Small intestine (tissue), 7 donors: Measurements from ENCODE around the gene LDHAL6B. TPM values are rescaled to one million over a fixed set of nuclear protein-coding genes. Genes with fewer than 3 reads are reported as not detected.

Experiments used
- DNase-seq, 2 donors: peaks; one replicate each; pipeline versions ENCODE4 v3.0.0 to v3.0.0-alpha.2; 2013
- FAIRE-seq: peaks from 2 replicates; lab custom pipeline; 2012; peaks lifted over from hg19 to GRCh38; lab: Jason Lieb, UNC
- H3K27ac ChIP-seq, 3 donors: one replicate each; pipeline ENCODE4 v1.5.1; 2013; ENCODE audit warnings: low read length in 2 of 3, mild to moderate bottlenecking in 2 of 3, control low read depth in 1 of 3, inconsistent platforms in 1 of 3, low read depth in 1 of 3, moderate library complexity in 1 of 3
- H3K27me3 ChIP-seq, 3 donors: one replicate each; pipeline ENCODE4 v1.6.1; 2013; ENCODE audit warnings: low read length in 3 of 3, inconsistent platforms in 1 of 3; ENCODE audit not compliant: control insufficient read depth in 3 of 3, insufficient read depth in 3 of 3
- H3K36me3 ChIP-seq, 3 donors: one replicate each; pipeline ENCODE4 v1.6.1; 2013; ENCODE audit warnings: low read length in 3 of 3, inconsistent platforms in 1 of 3, low read depth in 1 of 3, mild to moderate bottlenecking in 1 of 3, moderate library complexity in 1 of 3; ENCODE audit not compliant: control insufficient read depth in 3 of 3, insufficient read depth in 2 of 3
- H3K4me1 ChIP-seq, 3 donors: one replicate each; pipeline ENCODE4 v1.6.1; 2013; ENCODE audit warnings: low read length in 2 of 3, inconsistent platforms in 1 of 3, low read depth in 1 of 3, mild to moderate bottlenecking in 1 of 3, moderate library complexity in 1 of 3; ENCODE audit not compliant: control insufficient read depth in 3 of 3, insufficient read depth in 2 of 3
- H3K4me3 ChIP-seq, 3 donors: one replicate each; pipeline ENCODE4 v1.5.1; 2013; ENCODE audit warnings: low read length in 3 of 3, control low read depth in 1 of 3, inconsistent platforms in 1 of 3, low read depth in 1 of 3, mild to moderate bottlenecking in 1 of 3, moderate library complexity in 1 of 3
- H3K9me3 ChIP-seq, 2 donors: one replicate each; pipeline ENCODE4 v1.6.1; 2013; ENCODE audit warnings: low read depth in 1 of 2, low read length in 1 of 2; ENCODE audit not compliant: control insufficient read depth in 2 of 2, insufficient read depth in 1 of 2
- WGBS, 3 donors: extraction: QIAGEN DNeasy Blood & Tissue Kit; methylation state at CpG; one replicate each; pipeline ENCODE4 v1.1.7; 2013; 5-methylcytosine and 5-hydroxymethylcytosine counted together
- polyA plus RNA-seq, 4 donors: library from polyadenylated mRNA; stranded (reverse) in 3 of 4; unstranded in 1 of 4; fragments of 200-250 nt in 3 of 4; fragments of 120-200 nt in 1 of 4; gene quantifications; one replicate each; pipeline versions ENCODE4 v1.2.1 to v1.2.3, GENCODE V29; 2013
- donor health status: healthy with polysubstance abuse.
- donor health status: control.
- donor health status: control.
- donor health status: Bipolar disorder and iron deficiency.
- donor health status: healthy.

LDHAL6B gene
- polyA plus RNA-seq, 4 donors: 0.69 TPM; not detected in 3

DNA sequence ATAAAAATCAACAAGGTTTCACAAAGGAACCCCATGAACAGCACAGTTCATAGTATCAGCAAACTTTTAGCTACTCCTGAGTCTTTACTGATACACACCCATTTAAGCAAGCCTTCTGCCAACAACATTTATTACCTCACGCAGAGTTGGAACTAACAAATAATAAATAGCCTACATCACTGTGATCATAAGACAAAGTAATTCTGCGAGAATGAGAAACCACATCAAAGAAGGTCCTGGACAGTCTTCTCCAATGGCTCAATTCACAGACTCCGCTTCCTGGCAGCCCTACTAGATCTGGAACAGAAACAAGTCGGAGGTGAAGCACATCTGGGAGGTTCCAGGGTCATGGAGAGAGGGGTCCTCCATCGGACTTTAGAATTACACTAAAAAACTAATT lies 37.0 kb downstream of the LDHAL6B start:
- no peaks in the 10 kb centered on the region for H3K9me3 ChIP-seq
- peaks cover 0 to 15% (median 0%) of the 10 kb centered on the region in 3 donors for H3K36me3 ChIP-seq
- WGBS, 3 donors: 58 to 82% (median 75%) methylated on average over 5 of the region's 5 CpGs
- H3K27me3 ChIP-seq: no peaks in the 10 kb centered on the region
- no peak for DNase-seq
- no peak overlapping the region for H3K27ac ChIP-seq
- no peak overlapping the region for H3K4me3 ChIP-seq
- FAIRE-seq: no peak
- peaks cover 0 to 11% (median 0%) of the 10 kb centered on the region in 3 donors for H3K4me1 ChIP-seq

DNA sequence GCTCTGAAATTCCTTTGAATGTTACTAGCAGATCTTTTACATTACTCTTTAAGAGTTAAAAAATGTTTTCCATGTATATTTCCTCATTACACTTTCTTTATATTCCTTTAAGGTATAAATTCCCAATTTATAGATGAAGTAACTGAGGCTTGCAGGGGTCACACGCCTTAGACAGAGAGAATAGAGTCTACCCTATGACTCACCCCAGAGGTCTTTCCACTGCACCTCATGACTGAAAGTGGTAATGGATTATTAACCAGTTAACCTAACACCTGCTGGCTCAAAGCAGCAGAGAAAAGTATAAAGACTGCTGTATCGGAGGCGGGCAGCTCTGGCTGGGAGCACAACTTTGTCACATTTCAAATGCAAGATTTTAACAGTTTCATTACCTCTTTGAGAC lies 37.7 kb downstream of the LDHAL6B start:
- no peak for FAIRE-seq
- peak; percentile 40 to 67 for DNase-seq
- 38 to 59% (median 48%) methylated on average over 3 of the region's 3 CpGs for WGBS, 3 donors
- H3K9me3 ChIP-seq: no peaks in the 10 kb centered on the region
- no peak overlapping the region for H3K4me3 ChIP-seq
- H3K27ac ChIP-seq: peak overlapping the region in 1 of 3 donors; percentile 32
- no peaks in the 10 kb centered on the region for H3K27me3 ChIP-seq
- peaks cover 0 to 15% (median 0%) of the 10 kb centered on the region in 3 donors for H3K36me3 ChIP-seq
- peaks cover 0 to 11% (median 0%) of the 10 kb centered on the region in 3 donors for H3K4me1 ChIP-seq

DNA sequence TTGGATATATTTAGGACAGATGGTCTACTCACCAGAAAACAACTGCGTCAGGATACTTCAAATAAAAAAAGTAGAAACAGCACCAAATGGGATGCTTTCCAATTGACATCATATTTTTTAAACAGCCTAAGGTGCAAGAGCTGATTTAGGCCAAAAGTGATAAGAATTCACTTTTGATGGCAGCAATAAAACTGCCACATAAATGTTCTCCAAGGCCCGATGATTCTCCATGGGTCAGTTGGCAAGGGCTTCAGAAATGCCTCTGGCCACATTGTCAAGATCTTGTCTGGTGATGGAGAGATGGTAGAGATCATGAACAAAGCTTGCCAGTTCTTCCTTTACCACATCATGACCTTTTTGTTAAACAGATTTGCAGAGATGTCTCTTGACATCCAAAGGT lies 38.9 kb downstream of the LDHAL6B start:
- H3K36me3 ChIP-seq: peaks cover 0 to 25% (median 5%) of the 10 kb centered on the region in 3 donors
- H3K9me3 ChIP-seq: no peaks in the 10 kb centered on the region
- WGBS, 3 donors: 49 to 70% (median 64%) methylated on average over 2 of the region's 2 CpGs
- no peak overlapping the region for H3K27ac ChIP-seq
- peaks cover 0 to 11% (median 0%) of the 10 kb centered on the region in 3 donors for H3K4me1 ChIP-seq
- no peak for FAIRE-seq
- H3K4me3 ChIP-seq: no peak overlapping the region
- DNase-seq: no peak
- no peaks in the 10 kb centered on the region for H3K27me3 ChIP-seq

DNA sequence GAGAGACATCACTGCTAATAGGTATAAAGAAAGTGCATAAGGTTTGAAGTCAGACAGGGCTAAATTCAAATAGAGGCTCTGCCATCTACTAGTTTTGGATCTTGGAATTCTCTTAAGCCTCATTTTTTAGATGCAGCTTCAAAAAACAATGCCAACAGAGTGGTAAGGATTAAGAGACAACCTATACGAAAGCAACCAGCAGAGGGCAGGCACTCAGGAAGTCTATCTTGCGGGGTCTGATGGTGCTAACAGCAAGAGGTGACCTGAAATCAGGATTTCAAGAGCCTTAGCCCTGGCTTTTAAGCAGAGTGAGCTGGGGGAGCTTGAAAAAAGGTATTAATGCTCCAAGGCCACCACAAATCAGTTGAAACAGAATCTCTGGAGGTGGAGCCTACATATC lies 40.7 kb downstream of the LDHAL6B start:
- Histone ChIP-seq H3K4me3 (no peak overlapping the region), H3K36me3 (peaks cover 0 to 19% (median 5%) of the 10 kb centered on the region in 3 donors), H3K27me3 (no peaks in the 10 kb centered on the region), H3K27ac (peak overlapping the region in 1 of 3 donors; percentile 17), H3K4me1 (peaks cover 0 to 11% (median 0%) of the 10 kb centered on the region in 3 donors), H3K9me3 (no peaks in the 10 kb centered on the region)
- FAIRE-seq (no peak), DNase-seq (peak; percentile 78 to 79)
- WGBS, 3 donors: 5 to 13% (median 10%) methylated on average over 2 of the region's 2 CpGs

DNA sequence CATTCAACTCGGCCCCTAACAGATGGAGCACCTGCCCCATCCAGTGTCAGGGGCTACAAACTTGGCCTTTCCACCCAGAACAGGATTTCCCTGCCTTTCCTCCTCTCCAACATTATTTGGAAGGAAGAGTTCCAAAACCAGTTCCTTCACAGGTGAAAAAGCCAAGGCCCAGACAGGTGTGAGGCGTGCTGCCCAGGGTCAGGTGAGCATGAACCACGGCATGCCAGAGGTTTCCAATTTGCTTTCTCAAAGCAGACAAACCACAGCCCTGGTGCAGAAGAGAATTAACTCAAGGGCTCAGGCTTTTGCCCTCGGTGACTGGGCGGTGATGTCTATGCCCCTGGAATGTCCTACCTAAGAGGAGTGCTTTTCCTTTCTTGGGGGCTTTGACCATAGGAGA lies 43.2 kb downstream of the LDHAL6B start:
- no peak for FAIRE-seq
- H3K27ac ChIP-seq: no peak overlapping the region

DNA sequence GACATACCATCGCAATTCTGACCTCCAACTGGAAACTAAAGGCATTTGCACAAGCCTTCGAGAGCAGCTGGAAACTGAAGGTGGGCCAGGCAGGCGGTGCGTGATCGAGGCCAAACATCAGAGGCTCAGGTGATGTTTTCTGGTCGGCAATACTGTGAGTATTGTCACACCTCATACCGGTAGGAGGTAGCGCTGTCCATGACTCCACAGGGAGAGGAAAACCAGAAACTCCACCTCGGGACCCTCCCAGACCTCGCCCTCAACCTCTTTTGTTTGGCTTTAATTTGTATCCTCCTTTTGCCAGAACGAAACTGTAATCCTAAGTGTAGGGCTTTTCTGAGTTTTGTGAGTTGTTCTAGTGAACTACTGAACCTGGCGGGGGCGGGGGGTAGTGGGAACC lies 43.6 kb downstream of the LDHAL6B start:
- DNase-seq (no peak), FAIRE-seq (no peak)
- 86 to 94% (median 90%) methylated on average over 13 of the region's 13 CpGs for WGBS, 3 donors
- H3K4me3 ChIP-seq: no peak overlapping the region
- no peaks in the 10 kb centered on the region for H3K9me3 ChIP-seq
- H3K27me3 ChIP-seq: no peaks in the 10 kb centered on the region
- peaks cover 0 to 7% (median 0%) of the 10 kb centered on the region in 3 donors for H3K4me1 ChIP-seq
- H3K27ac ChIP-seq: no peak overlapping the region
- peaks cover 0 to 22% (median 5%) of the 10 kb centered on the region in 3 donors for H3K36me3 ChIP-seq

More for the DNA sequence above, 43.2 kb downstream of the LDHAL6B start:
- Histone ChIP-seq H3K27me3 (no peaks in the 10 kb centered on the region), H3K4me3 (no peak overlapping the region), H3K9me3 (no peaks in the 10 kb centered on the region), H3K36me3 (peaks cover 0 to 21% (median 5%) of the 10 kb centered on the region in 3 donors), H3K4me1 (peaks cover 0 to 8% (median 0%) of the 10 kb centered on the region in 3 donors)
- DNase-seq: no peak
- 62 to 76% (median 69%) methylated on average over 5 of the region's 5 CpGs for WGBS, 3 donors

DNA sequence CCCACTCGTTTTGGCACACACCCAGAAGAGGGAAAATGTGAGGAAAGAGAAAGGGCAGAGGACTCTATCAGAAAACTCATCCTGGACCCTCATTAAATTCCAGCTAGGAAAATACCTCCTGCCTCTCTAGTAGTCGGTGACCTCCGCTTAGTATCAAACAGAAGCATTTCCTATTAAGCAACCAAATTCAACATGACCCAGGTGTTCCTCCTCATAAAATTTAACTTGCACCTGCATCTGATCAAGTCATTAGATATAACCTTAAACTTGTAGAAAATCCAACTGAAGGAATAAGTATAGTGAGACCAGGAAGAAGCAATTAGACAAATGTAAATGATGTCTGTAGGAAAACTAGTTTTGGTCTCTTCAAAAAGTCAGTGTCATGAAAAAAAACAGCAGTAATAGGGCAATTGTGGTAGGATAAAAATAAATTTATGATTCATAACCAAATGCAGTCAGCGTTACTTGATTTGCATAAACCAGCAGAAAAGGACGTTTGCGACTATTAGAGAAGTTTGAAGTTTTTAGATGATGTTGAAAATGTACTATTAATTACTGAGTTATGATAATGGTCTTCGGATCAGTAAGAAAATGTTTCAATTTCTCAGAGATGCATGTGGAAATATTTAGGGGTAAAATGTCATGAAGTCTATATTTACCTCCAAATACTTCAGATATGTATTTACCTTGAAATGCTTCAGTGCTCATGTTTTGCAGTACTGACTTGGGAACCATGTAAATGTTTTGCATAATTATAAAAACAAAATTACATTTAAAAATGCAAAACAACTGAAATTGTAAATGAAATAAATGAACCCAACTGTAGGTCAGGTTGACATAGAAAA lies 44.6 kb downstream of the LDHAL6B start:
- H3K4me3 ChIP-seq: no peak overlapping the region
- FAIRE-seq (no peak), DNase-seq (no peak)
- H3K4me1 ChIP-seq: peaks cover 0 to 15% (median 0%) of the 10 kb centered on the region in 3 donors
- no peak overlapping the region for H3K27ac ChIP-seq
- H3K27me3 ChIP-seq: no peaks in the 10 kb centered on the region
- H3K36me3 ChIP-seq: peaks cover 0 to 22% (median 5%) of the 10 kb centered on the region in 3 donors
- H3K9me3 ChIP-seq: no peaks in the 10 kb centered on the region
- 21 to 59% (median 40%) methylated on average over 7 of the region's 7 CpGs for WGBS, 3 donors

DNA sequence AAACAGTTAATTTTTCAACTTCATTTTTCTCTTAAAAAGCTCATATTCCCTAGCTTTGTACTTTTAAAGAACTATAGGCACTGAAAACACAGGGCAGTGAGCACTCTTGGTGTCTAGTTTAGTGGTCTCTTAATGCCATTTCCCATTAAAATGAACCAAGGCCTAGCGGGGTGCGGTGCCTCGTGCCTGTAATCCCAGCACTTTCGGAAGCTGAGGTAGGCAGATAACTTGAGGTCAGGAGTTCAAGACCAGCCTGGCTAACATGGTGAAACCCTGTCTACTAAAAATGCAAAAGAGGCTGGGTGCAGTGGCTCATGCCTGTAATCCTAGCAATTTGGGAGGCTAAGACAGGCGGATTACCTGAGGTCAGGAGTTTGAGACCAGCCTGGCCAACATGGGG lies 45.5 kb downstream of the LDHAL6B start:
- no peaks in the 10 kb centered on the region for H3K27me3 ChIP-seq
- peaks cover 0 to 24% (median 4%) of the 10 kb centered on the region in 3 donors for H3K4me1 ChIP-seq
- no peak overlapping the region for H3K4me3 ChIP-seq
- no peak for DNase-seq
- no peak overlapping the region for H3K27ac ChIP-seq
- no peak for FAIRE-seq
- H3K36me3 ChIP-seq: peaks cover 0 to 22% (median 5%) of the 10 kb centered on the region in 3 donors
- H3K9me3 ChIP-seq: no peaks in the 10 kb centered on the region
- 72 to 85% (median 77%) methylated on average over 5 of the region's 5 CpGs for WGBS, 3 donors
